Left lobe of liver (tissue), 2 donors: Measurements from ENCODE around the gene TOP2A. TPM values are rescaled to one million over a fixed set of nuclear protein-coding genes. Genes with fewer than 3 reads are reported as not detected.
A peak's percentile ranks its signal among the peaks of the same experiment; 100 is the strongest.

ENCODE experiments used
- ATAC-seq: fragments of 200-7000 bp; cut with Tn5 transposase; one replicate; pipeline ENCODE4 v1.9.1; 2020; ENCODE audit warnings: mild to moderate bottlenecking, moderate library complexity
- DNase-seq: peaks from one replicate; pipeline ENCODE4 v3.0.0-alpha.2; 2020; ENCODE audit warnings: low spot score
- total RNA-seq: library from RNA; stranded (reverse); gene quantifications from one replicate; pipeline ENCODE4 v1.2.1, GENCODE V29; 2021
- donor health status: DM: no; HTN: no; CAD: no; lungs with moderate emphysema.
- donor health status: DM: no; HTN: yes; CAD: no.

The TOP2A gene
- 1.8 TPM for total RNA-seq

- ATAC-seq = peak; percentile 96
- DNase-seq = peak; percentile 98
Measured at GRCh38 chr17:40417609-40418427, at the start of gene TOP2A. TSS of gene TOP2A (minus strand) at chr17:40417896. CDS start at chr17:40417791, 105 bp downstream.

GRCh38 chr17:40467281-40467867 is 49.7 kb upstream of the TOP2A start:
- DNase-seq = no peak
- ATAC-seq = no peak

GRCh38 chr17:40466298-40466971 is 48.7 kb upstream of the TOP2A start:
- ATAC-seq = no peak

GRCh38 chr17:40464392-40464855 is 46.7 kb upstream of the TOP2A start:
- ATAC-seq = no peak
- no peak for DNase-seq

More at GRCh38 chr17:40466298-40466971, 48.7 kb upstream of the TOP2A start:
- DNase-seq = no peak

- ATAC-seq (peak; percentile 49), DNase-seq (no peak)
Measured at GRCh38 chr17:40463122-40463550, 45.4 kb upstream of the TOP2A start.

- peak; percentile 10 for ATAC-seq
- no peak for DNase-seq
Measured at GRCh38 chr17:40462343-40463121, 44.8 kb upstream of the TOP2A start.

GRCh38 chr17:40461732-40462342 is 44.1 kb upstream of the TOP2A start:
- DNase-seq (no peak), ATAC-seq (peak; percentile 4)

- DNase-seq = no peak
Measured at GRCh38 chr17:40460968-40461731, 43.5 kb upstream of the TOP2A start.

GRCh38 chr17:40460604-40460967 is 42.9 kb upstream of the TOP2A start:
- DNase-seq = no peak

More at GRCh38 chr17:40460968-40461731, 43.5 kb upstream of the TOP2A start:
- peak; percentile 5 for ATAC-seq

GRCh38 chr17:40459636-40460603 is 42.2 kb upstream of the TOP2A start:
- peak; percentile 1 for ATAC-seq
- DNase-seq = no peak

More at GRCh38 chr17:40460604-40460967, 42.9 kb upstream of the TOP2A start:
- no peak for ATAC-seq

GRCh38 chr17:40458851-40459482 is 41.3 kb upstream of the TOP2A start:
- ATAC-seq (no peak), DNase-seq (no peak)

GRCh38 chr17:40457964-40458791 is 40.5 kb upstream of the TOP2A start:
- ATAC-seq (no peak), DNase-seq (peak; percentile 64)

- no peak for DNase-seq
- no peak for ATAC-seq
Measured at GRCh38 chr17:40457369-40457768, 39.7 kb upstream of the TOP2A start.

GRCh38 chr17:40456396-40456951 is 38.8 kb upstream of the TOP2A start:
- ATAC-seq (peak; percentile 45), DNase-seq (peak; percentile 74)

- peak; percentile 49 for DNase-seq
Measured at GRCh38 chr17:40454613-40454995, 36.9 kb upstream of the TOP2A start.

GRCh38 chr17:40453881-40454612 is 36.4 kb upstream of the TOP2A start:
- ATAC-seq = no peak

More at GRCh38 chr17:40454613-40454995, 36.9 kb upstream of the TOP2A start:
- no peak for ATAC-seq

More at GRCh38 chr17:40453881-40454612, 36.4 kb upstream of the TOP2A start:
- no peak for DNase-seq
